Right lung (tissue), 5 donors: Measurements from ENCODE around the gene FGD5. TPM values are rescaled to one million over a fixed set of nuclear protein-coding genes. Genes with fewer than 3 reads are reported as not detected.

ENCODE experiments used
- DNase-seq, 2 donors: peaks; one replicate each; pipeline ENCODE4 v3.0.0-alpha.2; 2013
- polyA plus RNA-seq, 5 donors: library from polyadenylated mRNA; unstranded; fragments of 120-200 nt; gene quantifications; one replicate each; pipeline versions ENCODE4 v1.2.1 to v1.2.3, GENCODE V29; 2013; ENCODE audit warnings: inconsistent platforms in 1 of 5, low replicate concordance in 1 of 5; ENCODE audit not compliant: insufficient read length in 5 of 5, insufficient read depth in 1 of 5

The FGD5 gene
- polyA plus RNA-seq, 5 donors = 30.3 to 44.7 (median 37.8) TPM

DNA sequence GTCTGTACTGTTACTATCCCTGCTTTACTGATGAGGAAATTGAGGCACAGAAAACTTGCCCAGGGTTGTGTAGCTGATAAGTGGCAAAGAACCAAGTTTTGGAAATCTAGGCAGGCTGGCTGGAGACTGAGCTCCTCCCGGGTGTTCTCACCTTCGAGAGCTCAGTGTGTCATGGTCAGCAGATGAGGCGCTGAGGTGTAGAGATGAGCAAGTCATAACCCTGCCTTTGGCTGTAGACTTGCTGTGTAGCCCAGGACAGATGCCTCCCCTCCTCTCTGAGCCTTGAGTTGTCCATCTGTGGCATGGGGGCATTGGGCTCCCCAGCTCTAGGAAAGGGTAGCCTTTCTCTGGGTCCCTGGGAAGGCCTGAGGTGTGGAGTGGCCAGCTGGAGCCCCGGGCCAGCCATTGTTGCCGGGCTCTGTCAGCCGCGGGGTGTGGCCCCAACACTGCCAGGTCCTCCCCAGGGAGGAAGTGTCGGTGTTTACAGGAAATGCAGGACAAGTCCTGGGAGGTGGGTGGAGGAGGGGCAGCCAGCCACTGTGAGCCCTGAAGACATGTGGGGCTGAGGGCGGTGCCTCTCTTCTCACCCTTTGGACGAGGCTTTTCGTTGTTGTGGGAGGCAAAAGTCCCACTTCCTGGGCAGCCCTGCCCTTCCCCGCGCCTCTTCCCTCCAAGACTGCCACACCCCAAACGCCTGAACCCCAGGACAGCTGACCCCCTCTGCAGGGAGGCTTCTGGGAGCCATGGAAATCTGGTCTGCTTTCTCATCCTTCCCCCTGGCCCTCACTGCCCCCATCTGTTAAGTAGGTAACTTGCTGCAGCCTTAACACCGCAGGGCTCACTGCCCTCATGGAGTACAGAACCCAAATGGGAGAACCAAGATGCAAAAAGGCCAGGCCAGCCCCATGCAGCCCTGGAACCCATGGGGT, 29.1 kb downstream of the FGD5 start:
- no peak for DNase-seq

DNA sequence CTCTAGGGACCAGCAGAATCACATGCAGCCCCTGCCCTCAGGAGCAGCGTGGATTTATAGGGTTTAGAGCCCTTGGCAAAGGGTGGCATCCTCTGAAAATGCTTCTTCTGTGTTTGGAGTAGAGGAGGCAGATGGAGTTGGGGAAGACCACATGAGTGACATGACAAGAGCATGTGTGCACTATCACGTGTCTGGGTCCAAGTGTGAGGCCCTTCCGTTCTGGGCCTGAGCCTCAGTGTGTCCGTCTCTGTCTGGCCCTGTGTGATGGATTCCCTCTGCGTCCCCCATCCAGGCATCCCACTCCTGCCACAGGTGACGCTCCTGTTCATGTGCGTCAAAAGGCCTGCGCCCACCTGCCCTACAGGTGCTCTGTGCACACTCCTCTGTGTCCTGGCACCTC, 30.1 kb downstream of the FGD5 start:
- no peak for DNase-seq

DNA sequence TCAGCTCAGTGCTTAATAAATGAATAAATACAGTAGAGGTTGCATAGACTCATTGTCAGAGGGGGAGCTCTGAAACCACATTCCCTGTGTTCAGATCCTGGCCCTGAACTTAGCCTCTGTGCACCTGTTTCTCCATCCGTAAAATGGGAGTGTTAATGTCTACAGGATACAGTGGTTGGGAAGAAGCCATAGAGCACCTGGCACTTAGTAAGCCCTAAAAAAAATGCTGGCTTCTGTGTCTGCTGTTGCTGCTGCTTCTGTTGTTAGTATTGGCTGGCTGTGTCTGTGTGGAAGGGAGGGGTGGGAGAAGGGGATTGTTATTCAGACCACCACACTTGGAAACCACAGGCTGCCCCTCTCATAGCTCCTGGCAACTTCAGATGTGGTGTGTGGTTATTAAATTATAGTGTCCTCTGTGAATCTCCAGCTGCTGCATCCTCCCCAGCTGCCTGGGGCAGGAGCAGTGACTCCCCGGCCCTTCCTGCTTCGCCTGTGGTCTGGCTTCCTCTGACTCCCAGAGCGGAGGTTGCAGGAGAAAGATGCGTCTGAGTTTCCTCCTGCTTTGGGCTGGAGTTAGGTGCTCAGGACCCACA, 31.0 kb downstream of the FGD5 start:
- DNase-seq = no peak

DNA sequence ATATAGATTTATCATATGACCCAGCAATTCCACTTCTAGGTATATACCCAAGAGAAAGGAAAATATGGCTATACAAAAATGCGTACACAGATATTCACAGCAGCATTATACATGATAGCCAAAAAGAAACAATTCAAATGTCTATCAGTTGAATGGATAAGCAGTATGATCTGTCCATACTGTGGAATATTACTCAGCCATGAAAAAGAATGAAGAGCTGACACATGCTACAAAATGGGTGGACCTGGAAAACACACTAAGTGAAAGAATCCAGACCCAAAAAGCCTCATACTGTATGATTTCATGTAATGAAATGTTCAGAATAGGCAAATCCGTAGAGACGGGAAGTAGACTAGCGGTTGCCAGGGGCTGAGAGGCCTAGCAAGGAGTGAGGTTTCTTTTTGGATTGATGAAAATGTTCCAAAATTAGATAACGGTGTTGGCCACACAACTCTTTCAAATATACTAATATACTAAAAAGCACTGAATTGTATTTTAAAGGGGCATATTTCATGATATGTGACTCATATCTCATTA, 33.4 kb downstream of the FGD5 start:
- no peak for DNase-seq

DNA sequence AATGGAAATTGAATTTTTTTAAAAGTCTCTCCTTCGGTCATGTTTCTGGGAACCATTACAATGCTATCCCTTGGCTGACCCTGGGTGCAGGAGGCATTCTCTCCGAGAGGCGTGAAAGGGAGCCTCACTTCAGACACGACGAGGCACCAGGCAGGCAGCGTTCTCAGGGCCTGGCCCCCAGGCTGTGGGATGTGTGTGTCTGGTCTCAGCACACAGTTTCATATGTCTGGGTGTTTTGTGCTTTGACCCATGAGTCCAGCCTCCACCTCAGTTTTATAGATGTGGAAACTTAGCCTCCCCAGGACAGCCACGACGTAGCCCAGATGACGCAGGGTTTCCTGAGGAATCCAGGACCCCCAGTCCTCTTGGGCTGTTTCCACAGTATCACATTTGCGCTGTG, 34.0 kb downstream of the FGD5 start:
- no peak for DNase-seq

DNA sequence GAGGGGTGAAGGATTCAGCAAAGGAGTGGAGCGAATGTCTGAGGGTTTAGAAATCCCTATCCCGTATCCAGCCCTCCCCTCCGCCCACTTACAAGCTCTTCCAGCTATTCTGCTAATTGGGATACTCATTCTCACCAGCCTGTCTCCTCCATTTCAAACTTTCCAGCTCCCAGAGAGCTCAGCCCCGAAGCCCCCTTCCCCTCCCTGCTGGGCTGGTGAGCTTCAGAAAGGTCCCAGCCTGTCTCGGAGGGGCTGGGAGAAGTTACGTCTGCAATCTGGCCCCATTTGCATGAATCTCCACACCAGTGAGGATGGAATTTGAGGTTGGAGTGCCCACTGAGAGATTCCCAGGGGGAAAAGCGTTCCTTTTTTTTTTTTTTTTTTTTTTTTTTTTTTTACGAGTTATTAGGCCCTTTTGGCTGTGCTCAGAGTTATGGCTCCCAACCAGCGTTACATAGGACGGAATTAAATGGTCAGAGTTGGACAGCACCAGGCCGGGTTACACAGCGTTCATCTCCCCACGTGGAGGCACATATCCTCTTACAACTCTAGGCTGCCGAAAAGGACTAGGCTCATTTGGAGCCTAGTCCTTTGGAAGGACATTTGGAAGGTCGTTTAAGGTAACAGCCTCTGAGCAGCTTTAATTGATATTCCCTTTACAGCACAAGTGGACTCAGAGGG, 34.6 kb downstream of the FGD5 start:
- no peak for DNase-seq

DNA sequence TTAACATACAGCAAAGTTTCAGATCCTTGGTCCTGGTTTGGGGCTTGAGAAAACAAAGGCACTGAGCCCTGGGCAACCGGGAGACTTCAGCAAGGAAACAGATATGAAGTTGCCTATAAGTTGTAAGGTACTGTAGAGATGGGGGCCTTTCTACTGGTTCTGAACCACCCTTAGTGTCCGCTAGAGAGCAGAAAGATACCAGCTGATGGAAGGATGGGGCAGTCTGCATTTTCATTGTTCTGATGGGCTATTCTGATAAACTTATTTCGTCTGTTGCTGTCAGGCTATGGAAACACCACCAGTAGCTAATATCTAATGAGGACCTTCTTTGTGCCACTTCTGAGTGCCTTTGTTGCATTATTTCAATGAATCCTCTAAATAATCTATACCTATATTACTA, 38.7 kb downstream of the FGD5 start:
- DNase-seq = no peak

DNA sequence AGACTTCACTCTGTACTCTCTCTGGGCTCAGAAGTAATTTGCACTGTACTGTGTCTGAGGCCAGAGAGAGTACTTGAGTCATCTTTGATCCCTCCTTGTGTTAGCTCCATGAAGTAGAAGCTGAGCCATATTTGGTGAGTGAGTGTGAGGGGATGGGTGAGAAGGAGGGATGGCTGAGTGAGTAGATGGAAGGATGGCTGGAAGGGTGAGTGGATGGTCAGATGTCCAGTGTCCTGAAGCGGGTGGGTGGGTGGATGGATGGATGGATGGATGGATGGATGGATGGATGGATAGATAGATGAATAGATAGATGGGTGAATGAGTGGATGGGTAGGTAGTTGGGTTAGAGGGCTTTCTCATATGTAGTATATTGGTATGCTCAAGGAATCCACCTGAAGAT, 39.3 kb downstream of the FGD5 start:
- no peak for DNase-seq

DNA sequence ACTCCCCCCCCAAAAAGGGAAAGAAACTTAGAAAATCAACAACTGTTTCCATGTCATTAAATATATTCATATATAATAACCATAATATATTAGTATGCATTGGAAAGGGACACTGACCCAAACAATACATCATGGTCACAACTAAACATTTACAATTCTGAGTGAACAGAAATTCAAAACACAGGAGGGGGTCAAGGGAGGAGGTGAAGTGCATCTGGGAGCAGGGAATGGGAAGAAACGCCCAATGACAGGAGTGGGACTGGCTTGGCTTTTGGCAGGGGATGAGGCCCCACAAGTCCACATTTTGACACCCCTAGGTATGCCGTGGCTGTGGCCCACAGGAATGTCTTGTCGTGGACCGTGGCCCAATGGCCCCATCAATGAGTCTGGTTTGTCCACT, 41.1 kb downstream of the FGD5 start:
- no peak for DNase-seq

DNA sequence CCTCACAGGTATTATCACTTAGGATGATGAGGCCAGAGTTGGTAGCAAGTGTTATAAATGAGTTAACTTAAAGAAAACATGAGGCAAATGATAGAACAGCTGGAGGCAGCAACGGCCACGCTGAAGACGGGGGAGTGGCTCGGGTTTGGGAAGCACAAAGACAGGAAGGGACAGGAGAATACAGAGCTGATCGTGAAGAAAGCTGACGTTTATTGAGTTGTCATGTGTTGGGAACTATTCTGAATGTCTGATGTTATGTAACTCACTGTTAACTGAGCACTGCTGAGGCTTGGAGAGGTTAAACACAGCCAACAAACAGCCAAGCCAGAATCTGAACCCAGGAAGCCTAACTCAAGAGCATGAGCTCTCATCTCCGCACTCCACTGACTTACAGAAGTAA, 42.3 kb downstream of the FGD5 start:
- peak in 1 of 2 donors; percentile 24 for DNase-seq

DNA sequence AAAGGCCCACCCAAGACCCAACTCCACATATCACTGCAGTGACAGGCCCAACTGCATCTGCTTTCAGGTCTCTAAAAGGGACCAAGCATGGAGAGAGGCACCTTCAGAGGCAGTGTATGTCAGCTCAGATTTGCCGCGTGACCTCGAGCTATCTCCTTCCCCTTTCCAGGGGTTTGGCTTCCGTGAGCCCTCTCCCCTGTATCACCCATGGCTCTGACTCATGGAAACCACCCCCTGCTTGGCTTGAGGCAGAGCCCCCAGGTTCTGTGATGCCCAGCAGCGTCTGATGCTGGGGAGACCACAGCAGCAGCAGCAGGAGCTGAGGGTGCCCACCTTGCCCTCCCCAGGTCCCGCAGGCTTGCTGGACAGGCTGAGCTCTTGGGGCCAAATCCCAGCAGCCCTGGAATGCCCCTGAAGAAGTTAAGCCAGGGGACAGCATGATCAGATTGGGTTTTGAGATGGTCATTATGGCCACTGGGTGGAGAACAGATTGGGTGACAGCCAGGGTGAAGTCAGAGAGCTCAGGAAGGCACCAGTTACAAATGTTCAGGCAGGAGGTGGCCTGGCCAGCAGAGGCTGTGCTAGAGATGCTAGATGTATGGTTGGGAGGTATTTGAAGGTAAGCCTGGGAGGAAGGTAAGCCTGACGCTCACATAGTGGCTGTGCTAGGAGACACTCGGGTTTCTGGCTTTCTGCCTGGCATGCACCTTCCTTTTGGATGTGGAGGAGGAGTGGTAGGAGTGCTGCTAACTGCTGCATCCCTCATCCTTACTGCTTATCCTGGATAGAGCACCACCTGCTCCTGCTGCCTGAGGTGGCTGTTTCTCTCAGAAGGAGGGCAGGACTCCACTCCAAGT, 42.9 kb downstream of the FGD5 start:
- no peak for DNase-seq

DNA sequence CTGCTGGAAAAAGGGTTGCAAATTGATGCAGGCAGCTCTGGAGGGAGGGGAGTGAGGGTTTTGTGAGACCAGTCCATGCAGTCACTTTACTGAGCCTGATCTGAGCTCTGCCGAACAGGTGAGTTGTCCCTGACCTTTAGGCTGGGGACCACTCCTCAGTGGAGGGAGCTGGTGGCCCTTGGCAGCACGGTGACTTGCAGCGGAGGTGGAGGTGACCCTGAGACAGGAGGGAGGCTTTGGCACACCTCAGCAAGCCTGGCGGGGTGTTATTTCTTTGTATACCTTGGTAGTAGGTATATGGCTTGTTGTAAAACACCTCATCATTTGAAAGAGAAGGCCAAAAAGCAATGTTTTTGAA, 43.5 kb downstream of the FGD5 start:
- no peak for DNase-seq

DNA sequence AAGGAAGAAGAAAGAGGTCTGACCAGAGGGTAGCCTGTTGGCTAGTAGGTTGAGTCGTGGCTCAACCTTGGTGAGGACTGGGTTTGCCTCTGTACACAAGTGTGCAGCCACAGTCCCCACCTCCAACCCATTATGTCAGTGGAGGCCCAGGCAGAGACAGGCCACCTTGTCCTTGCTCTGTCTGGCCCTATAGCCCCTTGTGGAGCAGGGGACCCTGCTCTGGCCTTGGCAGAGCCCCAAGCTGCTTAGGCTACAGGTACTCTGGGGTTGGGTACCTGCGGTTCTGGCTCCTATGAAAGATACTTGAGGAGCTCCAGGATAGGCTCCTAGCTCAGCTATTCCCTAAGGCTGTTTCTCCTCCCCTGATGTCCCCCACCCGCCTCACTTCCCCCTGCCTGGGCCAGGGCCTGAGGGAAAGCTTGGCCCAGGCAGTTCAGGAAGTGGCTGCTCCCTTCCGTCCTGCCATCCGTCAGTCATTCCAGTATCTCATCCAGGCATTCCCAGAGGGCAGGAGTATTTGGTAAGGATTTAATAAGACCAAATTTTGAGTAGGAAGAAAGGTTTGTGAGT, 44.0 kb downstream of the FGD5 start:
- no peak for DNase-seq

DNA sequence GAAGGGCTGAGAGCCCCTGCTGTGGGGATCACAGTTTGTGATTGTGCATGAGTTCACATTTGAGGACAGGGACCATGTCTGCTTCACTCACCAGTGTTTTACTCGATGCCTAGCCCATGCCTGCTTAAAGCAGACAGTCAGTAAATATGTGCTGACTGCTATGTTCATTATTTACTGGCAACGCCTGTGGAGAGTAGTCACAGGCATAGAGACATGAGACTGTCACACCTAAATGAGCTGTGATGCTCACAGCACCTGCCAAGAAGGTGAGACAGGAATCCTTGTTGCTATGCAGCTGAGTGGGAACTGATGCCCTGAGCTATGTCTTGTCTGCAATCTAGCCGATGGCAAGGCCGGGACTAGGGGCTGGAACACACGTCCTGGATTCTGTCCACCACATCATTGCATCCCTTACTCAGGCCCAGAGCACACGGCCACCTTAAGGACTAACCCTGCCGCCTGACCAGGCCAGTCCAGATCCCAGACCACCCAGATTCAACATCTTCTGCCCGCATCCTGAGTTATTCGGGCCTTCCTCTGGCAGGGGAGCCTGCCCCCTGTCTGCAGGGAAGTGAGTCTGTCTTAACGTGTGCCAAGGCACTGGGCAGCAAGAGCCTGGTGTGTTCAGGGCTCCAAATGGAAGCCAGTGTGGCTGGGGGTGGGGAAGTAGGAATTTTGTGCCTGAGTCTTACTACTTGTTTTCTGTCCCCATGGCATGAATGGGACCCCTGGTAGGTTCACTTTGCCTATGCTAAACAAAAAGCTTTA, 44.8 kb downstream of the FGD5 start:
- DNase-seq = no peak

DNA sequence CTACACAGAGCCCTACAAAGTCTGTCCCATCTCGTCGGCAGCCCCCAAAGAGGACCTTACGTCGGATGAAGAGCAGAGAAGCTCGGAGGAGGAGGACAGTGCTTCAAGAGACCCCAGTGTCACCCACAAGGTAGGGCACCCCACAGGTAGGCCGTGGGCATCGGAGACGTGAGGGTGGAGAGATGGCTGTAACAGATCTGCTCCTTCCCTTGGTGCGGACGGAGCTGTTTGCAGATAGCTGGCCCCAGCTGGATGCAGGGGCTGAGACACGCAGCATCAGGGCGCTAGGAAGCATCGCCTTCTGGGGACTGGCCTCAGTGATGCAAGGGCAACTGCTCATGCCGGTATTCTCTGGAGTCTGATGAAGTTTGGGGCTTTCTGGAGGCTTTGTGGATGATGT, 45.4 kb downstream of the FGD5 start:
- no peak for DNase-seq

DNA sequence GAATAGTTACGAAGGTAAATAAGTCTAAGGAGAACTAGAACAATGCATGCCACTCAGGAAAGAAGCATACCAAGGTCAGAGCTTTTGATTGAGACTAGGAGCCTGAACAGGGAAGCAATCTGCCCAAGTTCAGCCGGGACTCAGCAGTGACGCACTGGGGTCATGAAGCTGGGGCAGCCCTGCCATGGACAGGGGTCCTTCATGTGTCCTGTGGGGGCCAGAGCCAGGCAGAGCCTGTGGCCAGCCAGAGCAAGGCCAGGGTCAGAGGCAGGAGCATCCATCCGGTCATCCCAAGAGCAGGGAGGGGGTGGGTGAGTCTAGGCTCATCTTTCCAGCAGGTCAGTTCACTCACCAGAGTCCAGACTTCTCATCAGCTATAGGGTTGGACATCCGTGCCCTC, 47.9 kb downstream of the FGD5 start:
- DNase-seq = no peak

DNA sequence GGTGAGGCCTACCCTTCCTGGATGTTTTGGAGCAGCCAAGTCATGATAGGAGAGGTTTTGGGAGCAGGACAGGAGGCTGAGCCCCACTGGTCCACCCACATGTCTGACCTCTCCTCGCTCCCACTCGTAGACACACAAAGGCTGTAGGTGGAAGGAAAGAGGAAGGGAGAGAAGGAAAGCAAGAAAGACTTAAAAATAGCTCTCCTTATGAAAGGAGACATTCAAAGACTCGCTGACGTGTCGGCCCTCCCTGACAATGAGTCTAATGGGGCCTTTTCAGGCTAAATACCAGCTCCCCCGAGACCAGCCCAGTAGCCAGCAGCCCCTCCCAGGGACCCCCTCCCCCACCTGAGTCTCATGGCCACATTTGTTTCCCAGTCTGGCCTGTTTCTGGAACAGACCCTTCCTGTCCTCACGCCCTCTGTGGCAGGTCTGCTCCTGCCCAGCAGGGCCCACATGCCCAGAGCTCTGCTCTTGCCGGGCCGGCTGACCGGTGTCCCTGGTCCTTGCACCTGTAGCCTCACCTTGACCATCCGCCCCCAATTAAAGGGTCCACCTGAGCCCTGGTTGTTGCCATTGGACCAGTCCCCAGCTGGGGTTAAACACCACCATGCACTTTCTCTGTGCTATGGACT, 49.3 kb downstream of the FGD5 start:
- DNase-seq = no peak

DNA sequence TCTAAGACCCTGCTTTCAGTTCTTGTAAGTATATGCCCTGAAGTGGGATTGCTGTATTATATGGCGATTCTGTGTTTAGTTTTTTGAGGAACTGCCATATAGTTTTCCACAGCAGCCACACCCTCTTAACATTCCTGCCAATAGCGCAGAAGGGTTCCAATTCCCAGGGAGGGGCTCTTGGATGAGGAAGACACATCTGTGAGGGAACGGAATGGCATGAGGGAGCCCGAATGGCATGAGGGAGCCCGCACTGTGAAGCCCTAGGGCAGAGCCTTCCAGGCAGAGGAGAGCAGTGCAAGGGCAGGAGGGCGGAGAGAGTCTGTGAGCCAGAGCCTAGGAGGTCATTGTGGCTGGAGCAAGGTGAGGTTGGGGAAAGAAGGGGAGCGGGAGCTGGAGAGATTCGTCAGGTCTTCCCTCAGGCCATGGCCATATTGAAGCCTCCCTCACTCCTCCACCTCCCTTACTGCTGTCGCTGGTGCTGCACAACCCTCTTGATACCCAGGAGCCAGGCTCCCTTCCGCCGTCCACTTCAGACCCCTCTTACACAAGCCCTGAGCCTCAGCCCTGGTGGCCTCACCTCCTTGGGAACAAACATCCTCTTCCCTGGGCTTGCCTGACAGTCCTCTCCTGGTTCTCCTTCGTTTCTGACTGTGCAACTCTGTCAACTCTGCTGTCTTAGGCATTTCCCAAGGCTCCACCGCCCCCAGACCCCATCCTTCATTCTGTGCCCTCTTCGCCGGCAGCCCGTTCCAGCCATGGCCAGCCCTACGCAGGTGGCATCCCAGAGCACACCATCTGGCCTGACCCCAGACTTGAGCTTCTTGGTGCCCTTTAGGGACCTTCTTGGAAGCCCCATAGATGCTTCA, 51.4 kb downstream of the FGD5 start:
- DNase-seq = no peak

DNA sequence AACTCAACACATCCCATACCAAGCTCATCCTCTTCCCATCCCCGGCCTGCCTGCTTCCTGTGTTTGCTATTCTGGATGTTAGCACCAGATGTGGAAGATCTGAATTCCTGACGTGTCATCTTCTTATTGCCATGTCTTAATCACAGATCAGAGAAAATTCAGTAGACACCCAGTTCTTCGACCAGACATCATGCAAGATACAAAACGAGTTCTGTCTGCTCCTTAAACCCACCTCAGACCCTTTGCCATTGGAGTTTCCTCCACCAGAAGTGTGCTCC, 52.0 kb downstream of the FGD5 start:
- DNase-seq = no peak
